Left ventricle myocardium inferior (tissue), 1 donor: ENCODE results near the gene ARHGAP44. TPM values are rescaled to one million over a fixed set of nuclear protein-coding genes. Genes with fewer than 3 reads are reported as not detected.
A peak's percentile ranks its signal among the peaks of the same experiment; 100 is the strongest.

Source experiments
- DNase-seq: peaks from one replicate; pipeline ENCODE4 v3.0.0-alpha.2; 2020
- H3K27ac ChIP-seq: fragments of 200-600 bp; replicated peaks from 2 replicates; pipeline ENCODE4 v1.8.0; 2021
- H3K27me3 ChIP-seq: fragments of 200-600 bp; 2 replicates; pipeline ENCODE4 v1.8.0; 2021; ENCODE audit warnings: low read depth
- H3K36me3 ChIP-seq: fragments of 200-600 bp; 2 replicates; pipeline ENCODE4 v1.8.0; 2021
- H3K4me1 ChIP-seq: fragments of 200-600 bp; 2 replicates; pipeline ENCODE4 v1.8.0; 2021
- H3K4me3 ChIP-seq: fragments of 200-600 bp; 2 replicates; pipeline ENCODE4 v1.8.0; 2021; ENCODE audit warnings: mild to moderate bottlenecking, moderate library complexity
- H3K9me3 ChIP-seq: fragments of 200-600 bp; replicated peaks from 2 replicates; pipeline ENCODE4 v1.8.0; 2021
- intact Hi-C: fragments of 100-400 bp; cut with micrococcal nuclease; formaldehyde crosslinking; loops from one replicate; pipeline ENCODE4 v1.11.0; 2022
- total RNA-seq: library from RNA; stranded (reverse); fragmentation: NEBNext Ultra II Directional; extraction: Animal tissue kit (Norgen Biotek cat#: 25700); gene quantifications from one replicate; pipeline ENCODE4 v1.2.1, GENCODE V29; 2021
- TF ChIP-seq, protein P1 (sequence below): fragments of 200-600 bp; IDR thresholded peaks from 2 replicates; pipeline ENCODE4 v1.8.0; 2021; ENCODE audit warnings: antibody characterized with exemption, mild to moderate bottlenecking, borderline replicate concordance
- donor health status: DM: no; HTN: yes; CAD: no; lungs with severe emphysema.

Gene ARHGAP44
- total RNA-seq, 1 donor from 2014 or later: 7.2 TPM

DNA sequence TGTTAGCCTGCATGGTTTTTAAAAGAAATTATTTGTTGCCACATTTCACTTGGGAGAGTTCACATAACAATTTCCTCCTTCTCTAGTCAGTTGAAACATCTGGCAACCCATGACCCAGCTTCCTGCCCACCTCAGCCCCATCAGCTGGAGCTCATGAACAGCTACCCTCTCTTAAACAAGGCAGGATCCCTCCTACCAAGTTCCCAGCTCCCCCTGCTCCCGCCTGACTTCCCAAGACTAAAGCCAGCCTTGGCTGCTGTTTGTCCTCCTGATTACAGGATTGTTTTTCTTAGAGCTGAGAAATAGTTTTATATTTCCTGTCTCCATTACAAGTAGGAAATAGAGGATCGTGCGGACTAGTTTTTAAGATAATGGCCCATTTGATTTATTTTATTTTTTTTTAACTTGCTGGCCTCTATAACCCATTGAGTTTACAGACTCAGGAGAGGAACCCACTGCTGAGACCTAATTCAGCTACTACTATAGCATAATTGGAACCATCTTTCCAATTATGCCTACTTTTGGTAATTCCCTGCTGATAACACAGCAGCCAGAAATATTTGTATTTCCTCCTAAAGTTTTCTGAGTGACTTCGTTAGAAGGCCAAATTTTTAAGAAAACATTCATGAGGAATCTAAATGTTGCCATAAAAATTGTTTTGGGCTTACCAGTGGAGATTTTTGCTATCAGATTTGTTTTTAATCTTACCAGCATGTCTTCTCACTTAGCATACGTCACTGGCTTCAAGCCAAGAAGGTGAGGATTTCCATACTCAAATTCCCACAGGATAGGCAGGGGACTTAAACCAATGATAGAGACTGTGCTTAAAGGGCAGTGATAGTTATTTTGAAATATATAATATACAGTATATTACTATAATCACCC, 138.5 kb downstream of the ARHGAP44 start:
- no peak overlapping the region for H3K4me3 ChIP-seq
- H3K27me3 ChIP-seq: no peaks in the 10 kb centered on the region
- H3K36me3 ChIP-seq: no peaks in the 10 kb centered on the region
- TF ChIP-seq, protein P1, sequence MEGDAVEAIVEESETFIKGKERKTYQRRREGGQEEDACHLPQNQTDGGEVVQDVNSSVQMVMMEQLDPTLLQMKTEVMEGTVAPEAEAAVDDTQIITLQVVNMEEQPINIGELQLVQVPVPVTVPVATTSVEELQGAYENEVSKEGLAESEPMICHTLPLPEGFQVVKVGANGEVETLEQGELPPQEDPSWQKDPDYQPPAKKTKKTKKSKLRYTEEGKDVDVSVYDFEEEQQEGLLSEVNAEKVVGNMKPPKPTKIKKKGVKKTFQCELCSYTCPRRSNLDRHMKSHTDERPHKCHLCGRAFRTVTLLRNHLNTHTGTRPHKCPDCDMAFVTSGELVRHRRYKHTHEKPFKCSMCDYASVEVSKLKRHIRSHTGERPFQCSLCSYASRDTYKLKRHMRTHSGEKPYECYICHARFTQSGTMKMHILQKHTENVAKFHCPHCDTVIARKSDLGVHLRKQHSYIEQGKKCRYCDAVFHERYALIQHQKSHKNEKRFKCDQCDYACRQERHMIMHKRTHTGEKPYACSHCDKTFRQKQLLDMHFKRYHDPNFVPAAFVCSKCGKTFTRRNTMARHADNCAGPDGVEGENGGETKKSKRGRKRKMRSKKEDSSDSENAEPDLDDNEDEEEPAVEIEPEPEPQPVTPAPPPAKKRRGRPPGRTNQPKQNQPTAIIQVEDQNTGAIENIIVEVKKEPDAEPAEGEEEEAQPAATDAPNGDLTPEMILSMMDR: no peak
- H3K4me1 ChIP-seq: peaks cover 25% of the 10 kb centered on the region
- H3K27ac ChIP-seq: peak overlapping the region; percentile 70
- intact Hi-C loops: no loop called here
- H3K9me3 ChIP-seq: no peaks in the 10 kb centered on the region
- peak; percentile 20 for DNase-seq

DNA sequence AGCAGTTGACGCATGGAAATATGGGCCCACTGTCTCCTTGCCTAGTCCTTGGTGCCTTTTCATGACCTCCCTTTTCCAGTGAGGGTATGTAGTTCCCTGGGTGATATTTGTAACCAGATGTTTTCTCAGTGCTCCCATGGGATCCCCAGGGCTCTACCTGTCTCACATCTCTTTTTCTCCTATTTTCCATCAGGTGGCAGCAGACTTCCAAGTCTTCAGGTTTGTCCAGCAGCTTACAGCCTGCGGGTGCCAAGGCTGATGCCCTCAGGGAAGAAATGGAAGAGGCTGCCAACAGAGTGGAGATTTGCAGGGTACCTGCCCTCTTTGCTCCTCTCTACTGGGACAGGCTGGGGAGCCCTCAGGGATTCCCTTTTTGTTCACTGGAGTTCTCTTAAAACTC, 139.4 kb downstream of the ARHGAP44 start:
- intact Hi-C loops: no loop called here
- TF ChIP-seq, protein P1: peak; percentile 50
- Histone ChIP-seq H3K27me3 (no peaks in the 10 kb centered on the region), H3K9me3 (no peaks in the 10 kb centered on the region), H3K27ac (peak overlapping the region; percentile 70), H3K36me3 (no peaks in the 10 kb centered on the region), H3K4me1 (peaks cover 25% of the 10 kb centered on the region), H3K4me3 (no peak overlapping the region)
- DNase-seq: no peak

DNA sequence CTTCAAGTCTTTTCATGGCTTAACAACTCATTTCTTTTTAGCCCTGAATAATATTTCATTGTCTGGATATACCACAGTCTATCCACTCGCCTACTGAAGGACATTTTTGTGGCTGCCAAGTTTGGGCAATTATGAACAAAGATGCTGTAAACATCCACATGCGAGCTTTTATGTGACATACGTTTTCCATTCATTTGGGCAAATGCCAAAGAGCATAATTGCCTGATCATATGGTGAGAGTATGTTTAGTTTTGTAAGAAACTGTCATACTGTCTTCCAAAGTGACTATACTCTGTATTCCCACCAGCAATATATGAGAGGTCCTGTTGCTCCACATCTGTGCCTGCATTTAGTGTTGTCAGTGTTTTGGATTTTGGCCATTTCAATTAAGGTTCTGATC, 147.2 kb downstream of the ARHGAP44 start:
- no peaks in the 10 kb centered on the region for H3K4me1 ChIP-seq
- no peak overlapping the region for H3K4me3 ChIP-seq
- no peaks in the 10 kb centered on the region for H3K36me3 ChIP-seq
- H3K27me3 ChIP-seq: no peaks in the 10 kb centered on the region
- intact Hi-C loops: no loop called here
- H3K27ac ChIP-seq: no peak overlapping the region
- DNase-seq: no peak
- no peaks in the 10 kb centered on the region for H3K9me3 ChIP-seq
- TF ChIP-seq, protein P1: no peak

DNA sequence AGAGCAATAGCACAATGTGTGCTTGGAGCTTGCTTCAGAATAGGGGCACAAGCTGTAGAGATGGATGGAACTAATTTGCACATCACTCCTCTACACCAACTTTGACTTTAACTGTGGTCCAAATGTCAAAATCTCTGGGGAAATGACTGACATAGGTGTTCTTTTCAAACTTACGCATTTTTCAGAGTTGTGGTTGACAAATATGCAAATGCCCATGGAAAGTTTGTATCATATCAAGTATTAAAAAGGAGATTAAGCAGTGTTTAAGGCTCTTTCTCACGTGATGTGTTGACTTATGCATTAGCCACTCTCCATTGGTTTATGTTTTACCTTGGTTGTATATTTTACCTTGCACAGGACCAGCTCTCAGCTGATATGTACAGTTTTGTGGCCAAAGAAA, 151.4 kb downstream of the ARHGAP44 start:
- DNase-seq: no peak
- Histone ChIP-seq H3K27me3 (no peaks in the 10 kb centered on the region), H3K9me3 (no peaks in the 10 kb centered on the region), H3K4me1 (no peaks in the 10 kb centered on the region), H3K27ac (no peak overlapping the region), H3K4me3 (no peak overlapping the region), H3K36me3 (peaks cover 6% of the 10 kb centered on the region)
- intact Hi-C loops: no loop called here
- TF ChIP-seq, protein P1: no peak

DNA sequence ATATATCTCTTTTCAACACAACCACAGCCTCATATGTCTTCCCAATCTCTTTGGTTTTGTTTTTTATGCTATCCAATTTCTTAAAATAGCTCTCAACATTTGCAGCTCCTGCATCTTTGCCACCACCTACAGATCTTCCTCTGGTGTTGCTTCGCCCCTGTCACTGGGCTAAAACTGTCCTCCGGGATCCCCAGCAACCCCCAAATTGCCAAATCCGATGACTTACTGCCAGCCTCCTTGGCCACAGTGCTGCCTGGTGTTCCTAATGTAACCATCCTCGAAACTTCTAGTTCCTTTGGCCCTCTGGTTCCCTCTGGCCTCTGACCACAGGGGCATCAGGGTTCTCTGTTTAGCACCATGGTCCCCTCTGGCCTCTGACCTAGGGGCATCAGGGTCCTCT, 157.7 kb downstream of the ARHGAP44 start:
- Histone ChIP-seq H3K4me1 (peaks cover 3% of the 10 kb centered on the region), H3K4me3 (no peak overlapping the region), H3K36me3 (peaks cover 20% of the 10 kb centered on the region), H3K9me3 (no peaks in the 10 kb centered on the region), H3K27ac (no peak overlapping the region), H3K27me3 (no peaks in the 10 kb centered on the region)
- TF ChIP-seq, protein P1: no peak
- no peak for DNase-seq
- intact Hi-C loops: no loop called here
